A172 (cell line): ENCODE data around the gene TSSC4. TPM values are rescaled to one million over a fixed set of nuclear protein-coding genes. Genes with fewer than 3 reads are reported as not detected.
A peak's percentile ranks its signal among the peaks of the same experiment; 100 is the strongest.

ENCODE experiments used
- DNase-seq: peaks from one replicate; pipeline ENCODE4 v3.0.0-alpha.2; 2015; ENCODE audit warnings: low spot score
- total RNA-seq: library from RNA; depleted of rRNA; stranded (reverse); fragments of >200 nt; shearing (Covaris generic); gene quantifications from 2 replicates; pipeline ENCODE4 v1.2.3, GENCODE V29; 2014

Gene TSSC4
- total RNA-seq, 1 experiment from 2014 or later = 69.7 TPM

DNA sequence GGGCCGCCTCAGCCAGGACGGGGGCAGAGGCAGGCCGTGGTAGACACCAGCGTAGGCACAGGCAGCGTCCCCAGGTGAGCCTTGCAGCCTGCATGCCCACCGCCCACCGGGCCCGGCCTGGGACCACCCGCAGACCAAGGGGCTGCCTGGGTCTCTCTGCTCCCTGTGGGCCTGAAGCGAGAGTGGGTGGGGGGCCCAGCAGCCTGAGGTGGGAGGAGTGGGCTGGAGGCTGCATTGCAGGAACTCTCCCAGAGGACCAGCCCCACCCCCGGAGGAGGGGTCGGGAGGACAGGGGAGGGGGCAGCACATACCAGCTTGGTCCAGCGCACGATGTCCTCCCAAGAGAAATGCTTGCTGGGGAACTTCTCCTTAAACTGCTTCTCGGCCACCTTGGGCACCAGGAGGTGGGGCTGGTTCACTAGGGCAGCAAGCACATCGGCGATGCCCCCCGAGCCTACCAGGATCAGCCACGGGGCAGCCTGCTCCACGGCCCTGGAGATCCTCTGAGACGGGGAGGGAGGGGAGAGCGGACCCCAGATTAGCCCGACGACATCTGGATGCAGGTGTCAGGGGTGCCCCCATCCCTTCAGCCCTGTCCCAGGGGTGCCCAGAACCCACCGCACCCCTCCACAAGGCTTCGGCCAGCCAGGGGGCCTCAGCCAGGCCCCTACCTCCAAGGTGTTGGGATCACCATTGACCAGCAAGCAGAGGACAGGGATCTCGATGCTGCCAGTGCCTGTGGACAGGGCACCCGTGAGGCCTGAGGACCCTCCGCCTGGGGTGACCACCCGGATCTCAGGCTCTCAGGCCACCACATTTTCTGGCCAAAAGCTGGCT is 17.5 kb downstream of the TSSC4 start:
- DNase-seq = no peak

DNA sequence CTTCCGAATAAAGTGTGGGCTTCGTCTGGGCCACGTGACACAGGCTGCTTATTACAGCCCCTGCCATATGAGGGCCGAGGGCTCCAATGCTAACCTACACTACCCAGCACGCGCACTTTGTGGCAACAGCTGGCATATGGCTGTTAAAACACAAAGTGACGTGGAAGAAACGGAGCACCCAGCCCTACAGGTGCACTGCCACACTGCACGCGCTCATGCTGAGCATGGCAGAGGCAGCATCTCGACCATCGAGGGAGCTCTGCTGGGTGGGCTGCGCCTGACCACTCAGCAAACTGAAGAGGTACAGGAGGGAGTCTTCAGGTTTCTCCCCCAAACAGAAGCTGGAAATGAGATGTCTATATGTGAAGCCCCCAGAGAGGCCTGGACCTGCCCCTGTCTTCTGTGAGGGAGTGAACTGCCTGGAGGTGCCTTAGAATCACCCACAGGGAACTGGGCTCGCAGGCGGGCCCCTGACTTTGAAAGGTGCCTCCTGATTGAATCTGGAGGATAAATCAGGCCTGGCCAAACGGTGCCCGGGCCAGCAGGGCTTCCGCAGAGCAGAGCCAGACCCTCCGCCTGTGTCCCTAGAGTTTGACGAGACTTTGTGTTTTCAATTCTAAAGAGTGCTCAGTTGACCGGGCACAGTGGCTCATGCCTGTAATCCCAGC is 18.3 kb downstream of the TSSC4 start:
- no peak for DNase-seq

DNA sequence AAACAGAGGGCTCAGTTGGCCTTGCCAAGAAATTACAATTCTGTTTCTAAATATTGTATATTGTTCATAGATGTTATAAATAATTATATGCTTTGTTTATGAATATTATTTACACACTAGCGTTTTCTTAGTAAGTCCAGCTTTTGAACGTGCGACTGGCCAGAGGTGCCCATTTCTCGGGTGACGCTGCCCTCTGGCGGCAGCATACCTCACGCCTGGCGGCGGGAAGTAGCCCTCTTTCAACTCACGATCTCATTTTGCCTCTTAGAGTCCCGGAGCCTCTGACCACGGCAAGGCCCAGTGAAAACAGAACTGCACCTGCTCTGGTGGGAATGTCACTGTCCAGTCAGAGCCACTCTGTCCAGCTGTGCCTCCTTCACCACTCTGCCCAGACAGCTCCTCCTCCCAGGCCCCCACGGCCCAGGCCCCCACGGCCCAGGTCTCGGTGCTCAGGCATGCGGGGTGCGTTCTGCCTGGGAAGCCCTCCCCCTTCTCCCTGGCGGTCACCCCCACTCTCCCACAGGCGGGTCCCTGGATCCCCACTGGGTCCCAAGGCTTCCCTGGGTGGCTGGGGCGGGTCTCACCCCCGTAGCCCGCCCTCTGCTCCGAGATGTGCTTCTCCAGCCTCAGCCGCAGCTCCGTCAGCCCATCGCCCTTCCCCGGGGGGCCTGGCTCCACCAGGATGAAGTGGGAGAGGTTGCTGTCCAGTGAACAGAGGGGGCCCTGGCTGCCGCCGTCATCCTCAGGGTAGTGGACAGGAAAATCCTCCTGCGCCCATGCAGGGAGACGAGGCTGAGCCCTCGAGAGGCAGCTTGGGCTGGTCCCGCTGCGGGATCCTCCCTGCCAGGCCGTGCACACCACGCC is 19.3 kb downstream of the TSSC4 start:
- DNase-seq = peak; percentile 75

DNA sequence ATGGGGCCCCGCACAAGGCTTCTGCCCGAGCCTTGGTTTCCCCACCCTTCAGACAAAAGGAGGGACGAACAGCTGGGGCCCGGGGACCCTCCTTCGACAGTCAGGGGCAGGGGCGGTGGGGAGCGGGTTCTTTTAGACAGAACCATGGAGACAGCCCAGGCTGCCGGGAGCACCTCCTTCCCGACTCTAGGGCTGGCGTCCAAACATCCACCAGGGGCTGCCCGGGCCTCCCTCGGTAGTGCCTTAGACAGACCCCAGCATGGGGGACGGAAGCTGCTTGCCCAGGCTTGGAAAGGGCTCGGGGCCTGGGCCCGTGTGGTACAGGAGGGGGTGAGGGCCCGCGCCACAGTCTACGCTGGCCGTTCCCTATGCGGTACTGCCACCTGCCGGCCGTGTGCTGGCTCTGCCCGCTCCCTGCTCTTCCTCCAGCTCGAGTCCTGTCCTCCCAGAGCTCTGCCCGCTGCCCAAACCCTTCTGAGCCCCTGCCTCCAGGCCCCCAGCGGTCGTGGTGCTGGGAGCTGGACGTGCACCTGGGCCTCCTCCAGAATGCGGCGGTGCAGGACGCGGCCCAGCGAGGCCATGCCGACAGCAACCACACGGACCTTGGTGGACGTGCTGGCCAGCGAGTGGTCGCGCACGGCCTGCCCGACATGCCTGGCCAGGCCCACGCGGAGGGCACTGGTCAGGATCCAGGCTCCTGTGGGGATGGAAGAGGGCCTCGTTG is 20.1 kb downstream of the TSSC4 start:
- DNase-seq = peak; percentile 77

DNA sequence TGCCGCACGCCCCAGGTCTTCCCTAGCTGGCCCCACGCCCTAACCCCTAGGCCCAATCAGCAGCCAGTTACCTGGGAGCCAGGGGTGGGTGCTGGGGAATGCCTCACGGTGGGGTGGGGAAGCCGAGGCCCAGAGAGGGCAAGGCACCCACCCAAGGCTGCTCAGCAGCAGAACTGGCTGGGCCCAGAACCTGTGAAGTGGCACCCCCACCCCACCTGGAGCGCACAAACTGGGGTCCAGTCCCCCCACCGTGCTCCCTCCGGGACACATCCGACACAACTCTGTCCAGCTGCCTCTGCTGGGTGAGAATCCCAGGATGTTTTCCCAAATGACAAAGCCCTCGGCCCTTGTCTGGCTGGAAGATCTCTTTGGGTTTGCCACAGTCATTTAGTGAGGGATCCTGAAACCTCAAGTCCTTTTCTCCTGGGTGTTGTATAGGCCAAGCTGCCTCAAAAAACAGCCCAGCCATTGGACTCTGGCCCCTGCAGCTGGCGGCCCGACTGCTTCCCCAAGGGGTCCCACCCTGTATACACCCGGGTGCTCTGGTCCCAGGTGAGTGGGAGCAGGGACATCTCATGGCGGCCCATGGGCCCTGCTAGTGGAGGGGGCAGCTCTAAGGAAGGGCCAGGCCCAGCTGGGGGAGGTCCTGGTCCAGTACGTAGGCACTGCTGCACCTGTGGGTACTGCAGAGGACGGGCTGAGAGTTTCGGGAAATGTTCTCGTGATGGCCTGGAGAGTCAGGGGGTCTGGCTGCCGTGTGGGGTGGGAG is 20.9 kb downstream of the TSSC4 start:
- no peak for DNase-seq

DNA sequence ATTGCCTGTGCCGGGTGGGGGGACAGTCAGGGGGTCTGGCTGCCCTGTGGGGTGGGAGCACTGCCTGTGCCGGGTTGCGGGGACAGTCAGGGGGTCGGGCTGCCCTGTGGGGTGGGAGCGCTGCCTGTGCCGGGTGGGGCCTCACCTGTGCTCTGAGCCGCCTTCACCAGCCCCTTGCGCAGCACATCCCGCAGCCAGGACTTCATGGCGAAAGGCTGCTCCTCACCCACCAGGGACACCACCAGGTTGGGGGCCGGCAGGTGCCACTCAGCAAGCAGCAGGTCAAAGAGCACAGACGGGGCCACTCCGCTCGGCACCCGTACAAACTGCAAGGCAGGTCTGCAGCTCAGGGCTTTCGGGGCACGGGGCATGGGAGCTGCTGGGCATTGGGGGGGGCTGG is 21.4 kb downstream of the TSSC4 start:
- no peak for DNase-seq

DNA sequence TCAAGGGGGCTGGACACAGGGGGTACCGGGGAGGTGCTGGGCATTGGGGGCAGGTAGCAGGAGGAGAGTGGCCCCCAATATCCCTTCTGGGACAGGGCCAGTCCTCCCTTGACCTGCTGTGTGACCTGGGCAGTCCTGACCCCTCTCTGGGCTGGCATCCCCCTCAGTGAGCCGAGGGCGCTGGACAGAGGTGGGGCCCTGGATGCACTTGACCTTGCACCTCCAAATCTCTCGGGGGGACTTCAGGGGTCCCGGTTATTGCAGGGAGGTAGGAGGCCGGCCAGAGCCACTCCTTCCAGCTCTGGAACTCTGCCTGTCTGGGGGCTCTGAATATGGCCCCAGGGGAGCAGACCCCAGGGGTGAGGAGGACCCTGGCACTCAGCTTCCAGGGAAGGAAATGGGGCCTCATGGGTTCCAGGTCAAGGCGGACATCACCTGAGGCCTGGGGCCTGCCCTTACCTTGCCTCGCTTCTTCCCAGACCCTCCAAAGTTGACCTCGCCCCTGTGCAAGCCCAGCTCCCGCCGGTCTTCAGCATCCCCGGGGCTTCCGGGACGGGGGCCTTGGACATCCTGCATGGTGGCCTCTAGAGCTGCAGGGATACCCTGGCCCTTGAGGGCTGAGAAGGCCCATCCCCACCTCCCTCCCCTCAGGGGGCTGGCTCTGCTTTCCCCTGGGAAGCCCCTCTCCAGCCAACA is 22.1 kb downstream of the TSSC4 start:
- no peak for DNase-seq

DNA sequence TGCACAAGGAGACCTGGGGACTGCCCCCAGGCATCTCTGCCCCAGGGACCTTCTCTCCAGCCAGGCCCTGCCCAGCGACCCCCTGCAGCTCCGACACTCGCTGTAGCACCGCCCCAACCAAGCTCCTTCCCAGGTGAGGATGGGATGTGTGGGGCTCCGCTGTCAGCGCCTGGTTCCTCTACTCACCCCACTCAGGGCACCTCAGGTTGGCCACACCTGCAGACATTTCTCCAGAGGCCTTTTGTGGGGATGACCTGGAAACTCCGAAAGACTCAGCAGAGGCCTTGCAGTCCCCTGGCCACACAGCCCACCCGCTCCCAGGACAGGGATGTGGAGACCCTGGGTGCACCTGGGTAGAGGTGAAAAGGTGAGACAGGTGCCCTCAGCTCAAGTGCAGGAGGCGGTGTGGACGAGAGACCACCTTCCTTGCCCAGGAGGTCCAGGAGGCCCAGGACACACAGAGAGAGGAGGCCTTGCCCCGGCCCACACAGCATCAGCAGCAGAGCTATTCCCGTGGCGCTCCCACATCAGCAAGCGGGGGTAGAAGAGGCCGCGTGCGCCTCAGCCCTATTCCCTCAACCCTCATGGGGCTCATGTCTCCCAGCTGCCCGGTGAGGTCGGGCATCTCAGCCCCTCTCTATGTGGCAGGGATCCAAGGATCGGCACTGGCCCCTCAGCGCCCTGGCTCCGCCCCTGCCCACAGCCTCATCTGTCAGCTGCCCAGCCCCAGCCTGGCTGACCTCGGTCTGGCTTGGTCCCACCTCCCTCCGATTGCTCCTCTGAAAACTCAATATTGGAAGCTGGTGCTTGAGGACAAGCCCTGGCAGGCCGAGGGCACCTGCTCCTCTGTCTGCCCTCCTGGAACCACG is 22.8 kb downstream of the TSSC4 start:
- DNase-seq = no peak

DNA sequence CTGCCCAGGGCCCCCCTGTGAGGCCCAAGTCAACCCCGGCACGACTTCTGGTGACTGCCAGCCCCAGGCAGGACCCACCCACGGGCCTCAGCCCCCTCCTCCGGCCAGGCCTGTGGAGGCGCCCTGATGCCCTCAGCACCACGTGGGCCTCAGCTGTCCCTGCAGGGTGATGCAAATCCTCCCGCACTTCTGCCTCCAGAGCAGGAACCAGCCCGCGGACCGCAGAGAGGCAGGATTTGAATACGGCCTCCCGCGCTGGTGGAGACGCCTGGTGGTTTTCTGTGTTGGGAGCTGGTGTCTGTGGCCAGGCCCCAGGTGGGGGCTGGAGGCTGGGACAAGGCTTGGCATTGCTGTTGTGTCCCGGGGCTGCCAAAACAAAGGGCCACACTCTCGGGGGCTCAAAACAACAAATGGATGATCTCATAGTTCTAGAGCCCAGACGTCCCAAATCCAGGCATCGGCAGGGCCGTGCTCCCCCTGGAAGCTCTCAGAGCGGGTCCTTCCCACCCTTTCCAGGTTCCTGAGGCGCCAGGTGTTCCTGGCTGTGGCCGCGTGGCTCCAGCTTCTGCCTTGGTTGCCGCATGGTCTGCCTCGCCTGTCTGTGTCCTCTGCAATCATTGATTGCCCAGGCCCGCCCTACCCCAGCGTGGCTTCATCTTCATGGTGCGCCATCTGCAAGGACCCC is 24.4 kb downstream of the TSSC4 start:
- DNase-seq = no peak

DNA sequence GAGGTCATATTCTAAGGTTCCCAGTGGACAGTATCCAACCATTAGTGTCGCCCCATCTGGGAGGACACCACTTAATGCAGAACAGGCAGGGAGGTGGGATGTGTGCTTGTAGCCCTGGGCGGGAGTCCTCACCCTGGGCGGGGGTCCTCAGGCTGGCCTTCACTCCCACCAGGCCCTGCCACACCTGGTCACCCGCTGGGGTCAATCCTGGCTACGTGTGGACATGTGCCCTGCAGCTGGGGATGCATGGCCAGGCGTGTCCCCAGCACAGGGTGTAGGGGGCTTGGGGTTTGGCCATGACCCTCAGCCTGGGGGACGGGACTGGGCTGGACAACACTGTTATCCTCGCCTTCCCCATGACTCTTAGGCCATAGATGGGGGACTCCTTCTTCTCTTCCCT is 25.0 kb downstream of the TSSC4 start:
- no peak for DNase-seq

DNA sequence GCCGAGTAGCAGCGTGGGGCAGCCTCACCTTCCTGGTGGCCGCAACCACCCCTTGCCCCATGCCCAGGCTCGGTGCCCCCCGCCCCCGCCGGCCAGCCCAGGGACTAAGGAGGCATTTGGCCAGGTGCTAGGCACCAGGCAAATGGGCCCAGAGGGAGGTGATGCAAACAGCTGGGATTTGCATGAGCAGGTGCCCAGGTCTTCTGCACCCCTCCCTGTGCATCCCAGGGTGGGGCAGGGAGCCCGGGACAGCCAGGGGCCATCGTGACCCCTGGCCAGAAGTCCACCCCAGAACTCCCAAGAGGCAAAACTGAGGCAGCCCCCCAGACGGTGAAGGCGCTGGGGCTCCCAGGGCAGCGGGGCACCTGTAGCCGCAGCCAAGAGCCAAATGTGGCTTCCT is 25.7 kb downstream of the TSSC4 start:
- no peak for DNase-seq

DNA sequence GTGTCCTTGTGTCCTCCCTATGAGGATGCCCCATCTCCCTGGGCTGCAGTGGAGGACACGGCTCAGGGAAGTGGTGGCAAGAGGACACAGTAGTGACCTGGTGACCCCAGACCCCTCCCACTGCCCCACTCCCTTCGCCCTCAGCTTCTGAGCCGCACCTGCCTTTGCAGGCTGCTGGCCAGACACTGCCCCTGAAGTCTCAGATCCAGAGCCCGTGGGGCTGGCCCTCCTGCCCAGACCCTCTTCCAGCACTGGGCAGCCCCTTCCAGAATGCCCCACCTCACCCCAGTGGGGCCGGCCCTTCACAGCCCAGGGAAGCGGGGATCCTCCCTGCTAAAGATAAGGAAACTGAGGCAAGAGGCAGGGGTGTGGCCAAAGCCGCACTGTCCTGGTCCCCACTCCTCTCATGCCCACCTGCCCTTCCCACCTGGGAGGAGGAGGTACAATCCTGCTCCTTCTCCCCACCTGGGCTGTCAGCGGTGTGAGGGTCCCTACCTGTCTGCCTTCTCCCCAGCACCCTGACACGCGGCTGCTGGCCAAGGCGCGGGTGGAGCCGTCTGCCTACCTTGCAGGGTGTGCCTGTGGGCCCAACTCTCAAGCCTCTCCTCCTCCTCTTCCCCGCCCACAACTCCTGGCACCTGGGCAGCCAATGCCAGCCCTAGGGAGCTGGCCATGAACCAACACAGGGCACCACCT is 26.4 kb downstream of the TSSC4 start:
- no peak for DNase-seq

DNA sequence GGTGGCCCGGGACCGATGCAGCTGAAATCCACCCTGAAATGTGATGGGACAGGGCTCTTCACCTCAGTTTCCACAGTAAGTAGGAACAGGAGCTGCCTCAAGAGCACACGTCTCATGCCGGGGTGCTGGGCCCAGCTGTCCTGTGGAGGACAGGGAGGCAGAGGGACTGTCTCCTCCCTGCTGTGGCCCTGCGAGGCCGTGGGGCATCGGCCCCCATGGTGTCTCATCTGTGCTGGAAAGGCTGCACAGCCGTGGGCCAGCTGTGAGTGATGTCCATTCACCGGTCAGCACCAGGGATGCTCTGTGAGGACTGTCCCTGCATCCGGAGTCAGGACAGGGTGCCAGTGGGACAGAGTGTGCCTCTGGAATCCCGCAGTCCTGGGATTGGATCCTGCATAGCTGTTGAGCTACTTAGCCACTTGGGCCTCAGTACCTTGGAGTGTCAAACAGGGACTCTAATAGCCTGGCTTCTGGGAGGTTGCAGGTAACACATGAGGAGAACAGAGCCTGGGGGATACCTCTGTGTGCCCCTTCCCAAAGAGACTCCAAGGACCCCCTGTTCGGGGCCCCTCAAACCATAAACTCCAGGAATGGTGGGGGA is 27.3 kb downstream of the TSSC4 start:
- no peak for DNase-seq

DNA sequence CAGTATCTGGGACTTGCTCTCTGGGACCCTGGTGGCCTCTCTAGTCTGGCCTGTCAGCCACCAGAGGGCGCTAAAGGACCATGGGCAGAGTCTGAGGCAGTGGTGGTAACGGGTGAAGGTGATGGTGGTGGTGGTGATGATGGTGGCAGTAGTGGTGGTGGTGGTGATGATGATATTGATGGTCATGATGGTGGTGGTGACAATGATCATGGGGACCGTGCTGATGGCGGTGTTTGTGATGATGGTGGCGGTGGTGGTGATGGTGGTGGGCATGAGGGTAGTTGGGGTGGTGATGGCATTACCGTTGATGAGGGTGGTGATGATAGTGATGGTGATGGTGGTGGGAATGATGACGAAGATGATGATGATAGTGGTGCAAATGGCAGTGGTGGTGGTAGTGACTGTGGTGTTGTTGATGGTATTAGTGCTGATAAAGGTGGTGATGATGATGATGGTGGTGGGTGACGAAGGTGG is 27.8 kb downstream of the TSSC4 start:
- peak; percentile 49 for DNase-seq

DNA sequence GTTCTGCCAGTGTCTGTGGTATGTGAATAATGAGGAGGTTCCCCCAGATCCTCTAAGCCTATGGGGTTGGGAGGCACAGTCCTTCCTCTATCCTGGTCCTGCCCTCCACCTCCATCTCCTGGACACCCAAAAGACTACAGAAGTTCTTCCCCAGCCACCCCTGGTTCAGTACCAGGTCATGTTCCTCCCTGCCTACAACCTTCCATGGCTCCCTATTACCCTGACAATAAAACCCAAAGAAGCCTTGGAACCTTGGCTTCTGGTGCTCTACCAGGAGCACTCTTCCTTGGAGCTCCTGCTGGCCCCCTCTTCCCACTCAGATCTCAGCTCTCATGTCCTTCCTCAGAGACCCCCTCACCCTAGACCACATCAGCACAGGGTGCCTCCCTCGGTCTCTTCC is 30.8 kb downstream of the TSSC4 start:
- DNase-seq = no peak

DNA sequence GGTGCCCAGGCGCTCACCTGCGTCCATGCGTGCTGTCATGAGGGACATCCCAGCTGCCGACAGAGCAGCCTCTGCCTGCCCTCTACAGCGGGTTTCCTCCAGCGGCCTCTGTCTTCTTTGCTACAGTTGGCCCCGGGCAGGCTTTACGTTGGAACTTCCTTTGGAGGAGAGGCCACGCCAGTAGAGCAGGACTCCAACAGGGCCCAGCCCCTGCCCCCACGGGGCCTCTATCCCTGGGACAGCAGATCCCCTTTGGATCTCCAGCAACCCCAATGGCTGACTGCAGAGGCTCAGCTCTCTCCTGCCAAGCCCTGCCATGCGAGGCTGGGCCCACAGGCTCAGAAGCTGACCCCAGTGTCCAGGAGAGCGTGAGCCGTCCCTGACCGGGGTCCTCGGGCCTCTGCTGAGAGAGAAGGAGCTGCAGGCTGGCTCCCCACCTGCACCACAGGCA is 31.6 kb downstream of the TSSC4 start:
- DNase-seq = no peak

DNA sequence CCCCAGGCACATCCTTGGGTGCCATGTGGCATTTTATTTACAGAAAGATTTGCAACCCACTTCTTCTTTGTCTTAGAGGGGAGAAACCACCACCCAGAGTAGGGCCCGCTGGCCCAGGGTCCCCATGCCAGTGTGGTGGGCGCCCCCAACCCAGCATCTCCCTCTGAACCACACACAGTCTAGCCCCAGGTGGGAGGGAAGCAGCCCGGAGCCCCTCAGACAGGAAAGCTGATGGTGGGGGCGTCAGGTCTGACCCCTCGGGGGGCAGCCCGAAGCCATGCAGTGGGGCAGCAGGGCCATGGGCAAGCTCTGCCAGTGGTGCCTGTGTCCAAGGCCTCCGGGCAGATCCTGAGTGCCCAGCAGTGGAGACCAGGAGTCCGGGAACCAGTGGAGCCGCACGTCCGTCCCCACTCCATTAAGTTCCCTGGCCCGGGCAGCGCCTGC is 32.1 kb downstream of the TSSC4 start:
- no peak for DNase-seq
